Aorta (tissue), 5 donors: Measurements from ENCODE around the gene DMAC2. TPM values are rescaled to one million over a fixed set of nuclear protein-coding genes. Genes with fewer than 3 reads are reported as not detected.
"Not testable (repeated sequence)": the region's sequence is repeated elsewhere in the genome, so short reads cannot be mapped to it uniquely, and the experiment has no call there.

Source experiments
- ATAC-seq: fragments of 200-7000 bp; cut with Tn5 transposase; one replicate; pipeline ENCODE4 v1.9.1; 2022; ENCODE audit warnings: moderate library complexity; ENCODE audit not compliant: low FRiP score
- DNase-seq, 2 donors: peaks; one replicate each; pipeline ENCODE4 v3.0.0-alpha.2; 2020
- H3K27ac ChIP-seq, 2 donors: one replicate each; pipeline ENCODE4 v1.5.1; 2013; ENCODE audit warnings: low read length in 2 of 2, mild to moderate bottlenecking in 2 of 2, moderate library complexity in 2 of 2, control low read depth in 1 of 2, inconsistent platforms in 1 of 2, low read depth in 1 of 2
- H3K27me3 ChIP-seq, 2 donors: one replicate each; pipeline ENCODE4 v1.6.1; 2013; ENCODE audit warnings: control low read depth in 1 of 2, low read length in 1 of 2, mild to moderate bottlenecking in 1 of 2, moderate library complexity in 1 of 2; ENCODE audit not compliant: insufficient read depth in 2 of 2, control insufficient read depth in 1 of 2
- H3K36me3 ChIP-seq, 2 donors: one replicate each; pipeline ENCODE4 v1.6.1; 2013; ENCODE audit warnings: control low read depth in 1 of 2, low read length in 1 of 2, mild to moderate bottlenecking in 1 of 2; ENCODE audit not compliant: insufficient read depth in 2 of 2, control insufficient read depth in 1 of 2
- H3K4me1 ChIP-seq, 2 donors: one replicate each; pipeline ENCODE4 v1.6.1; 2013; ENCODE audit warnings: low read length in 2 of 2, control low read depth in 1 of 2, mild to moderate bottlenecking in 1 of 2, moderate library complexity in 1 of 2; ENCODE audit not compliant: insufficient read depth in 2 of 2, control insufficient read depth in 1 of 2
- H3K4me3 ChIP-seq, 2 donors: one replicate each; pipeline ENCODE4 v1.5.1; 2013; ENCODE audit warnings: low read length in 2 of 2, control low read depth in 1 of 2, mild to moderate bottlenecking in 1 of 2
- H3K9me3 ChIP-seq: one replicate; pipeline ENCODE4 v1.6.1; 2013; ENCODE audit warnings: mild to moderate bottlenecking, low read length; ENCODE audit not compliant: control insufficient read depth
- WGBS, 2 donors: extraction: QIAGEN DNeasy Blood & Tissue Kit; methylation state at CpG; one replicate each; pipeline ENCODE4 v1.1.7; 2013; 5-methylcytosine and 5-hydroxymethylcytosine counted together
- intact Hi-C, 2 donors: fragments of 100-400 bp; cut with DNase I; formaldehyde crosslinking; loops; one replicate each; pipeline versions ENCODE4 v1.14.2 to v1.15.0; 2022
- polyA plus RNA-seq, 2 donors: library from polyadenylated mRNA; stranded (reverse); fragments of 200-250 nt; gene quantifications; one replicate each; pipeline ENCODE4 v1.2.3, GENCODE V29; 2013
- total RNA-seq, 2 donors: library from RNA; stranded (reverse); fragmentation: NEBNext Ultra II Directional; extraction: Animal tissue kit (Norgen Biotek cat#: 25700); gene quantifications; one replicate each; pipeline ENCODE4 v1.2.1, GENCODE V29; 2021
- donor health status: healthy with polysubstance abuse.
- donor health status: Bipolar disorder and iron deficiency.
- donor health status: DM: no; HTN: no; CAD: no.
- donor health status: DM: no; HTN: no; CAD: no.
- donor health status: DM: yes; HTN: yes; CAD: no.

The DMAC2 gene
- total and polyA plus RNA-seq, 4 donors = 28.3 to 41.6 (median 31.8) TPM

DNA sequence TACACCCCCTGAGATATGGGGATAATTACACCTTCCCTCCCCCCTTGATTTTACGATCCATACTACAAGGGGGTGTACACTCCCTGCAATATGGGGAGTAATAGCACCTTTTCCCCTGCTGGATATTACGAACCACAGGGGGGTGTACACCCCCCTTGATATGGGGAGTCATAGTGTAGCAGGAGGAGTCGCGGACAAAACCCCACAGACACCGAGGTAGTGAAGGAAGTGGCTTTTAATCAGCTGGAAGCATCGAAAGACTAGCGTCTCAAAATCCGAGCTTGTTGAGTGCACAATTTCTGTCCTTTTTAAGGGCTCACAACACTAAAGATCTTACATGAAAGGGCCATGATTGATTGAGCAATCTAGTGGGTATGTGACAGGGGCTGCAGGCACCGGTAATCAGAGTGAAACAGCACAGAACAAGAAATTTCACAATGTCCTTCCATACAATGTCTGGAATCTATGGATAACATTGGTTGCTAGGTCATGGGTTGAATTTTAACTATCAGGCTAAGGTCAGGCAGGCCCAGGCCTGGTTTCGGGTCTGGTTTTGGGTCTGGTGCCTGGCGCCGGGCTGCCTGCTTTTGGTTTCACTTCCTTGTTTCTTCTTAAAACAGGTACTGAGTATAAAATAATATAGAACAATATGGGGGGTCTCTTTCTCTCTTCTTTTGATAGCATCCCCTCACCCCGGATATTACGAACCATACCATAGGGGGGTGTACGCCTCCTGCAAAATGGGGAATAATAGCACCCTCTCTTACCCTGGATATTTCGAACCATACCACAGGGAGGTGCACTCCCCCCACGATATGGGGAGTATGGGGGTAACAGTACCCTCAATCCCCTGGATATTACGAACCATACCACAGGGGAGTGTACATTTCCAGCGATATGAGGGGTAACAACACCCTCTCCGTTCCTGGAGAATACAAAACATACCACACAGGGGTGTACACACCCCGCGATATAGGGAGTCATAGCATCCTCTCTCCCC lies 23.8 kb upstream of the DMAC2 start:
- H3K4me1 ChIP-seq, H3K27me3 ChIP-seq, intact Hi-C loops, H3K27ac ChIP-seq, DNase-seq, H3K36me3 ChIP-seq, H3K9me3 ChIP-seq, ATAC-seq, H3K4me3 ChIP-seq: not testable (repeated sequence)
- 76 to 77% methylated on average over 22 of the region's 22 CpGs for WGBS, 2 donors

DNA sequence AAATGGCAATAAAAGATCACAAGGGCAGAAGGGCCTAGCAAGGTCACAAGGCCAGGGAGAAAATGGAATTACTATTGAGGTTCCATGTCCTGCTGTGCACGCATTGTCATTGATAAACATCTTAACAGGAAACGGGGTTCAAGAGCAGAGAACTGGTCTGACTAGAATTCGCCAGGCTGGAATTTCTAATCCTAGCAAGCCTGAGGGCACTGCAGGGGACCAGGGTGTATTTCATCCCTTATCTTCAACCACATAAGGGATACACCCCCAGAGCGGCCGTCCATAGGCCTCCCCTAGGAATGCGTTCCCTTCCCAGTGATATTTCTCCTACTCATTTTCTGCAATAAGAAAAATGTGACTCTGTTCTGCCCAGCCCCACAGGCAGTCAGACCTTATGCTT lies 22.8 kb upstream of the DMAC2 start:
- Histone ChIP-seq H3K4me3 (no peak overlapping the region), H3K27me3 (no peaks in the 10 kb centered on the region), H3K36me3 (no peaks in the 10 kb centered on the region), H3K27ac (no peak overlapping the region), H3K9me3 (no peaks in the 10 kb centered on the region), H3K4me1 (no peaks in the 10 kb centered on the region)
- 59 to 63% methylated on average over 6 of the region's 6 CpGs for WGBS, 2 donors
- DNase-seq (no peak), ATAC-seq (no peak)
- intact Hi-C loops = no loop called here

GRCh38 chr19:41457241-41457640 lies 17.5 kb upstream of the DMAC2 start:
- no peak overlapping the region for H3K27ac ChIP-seq

DNA sequence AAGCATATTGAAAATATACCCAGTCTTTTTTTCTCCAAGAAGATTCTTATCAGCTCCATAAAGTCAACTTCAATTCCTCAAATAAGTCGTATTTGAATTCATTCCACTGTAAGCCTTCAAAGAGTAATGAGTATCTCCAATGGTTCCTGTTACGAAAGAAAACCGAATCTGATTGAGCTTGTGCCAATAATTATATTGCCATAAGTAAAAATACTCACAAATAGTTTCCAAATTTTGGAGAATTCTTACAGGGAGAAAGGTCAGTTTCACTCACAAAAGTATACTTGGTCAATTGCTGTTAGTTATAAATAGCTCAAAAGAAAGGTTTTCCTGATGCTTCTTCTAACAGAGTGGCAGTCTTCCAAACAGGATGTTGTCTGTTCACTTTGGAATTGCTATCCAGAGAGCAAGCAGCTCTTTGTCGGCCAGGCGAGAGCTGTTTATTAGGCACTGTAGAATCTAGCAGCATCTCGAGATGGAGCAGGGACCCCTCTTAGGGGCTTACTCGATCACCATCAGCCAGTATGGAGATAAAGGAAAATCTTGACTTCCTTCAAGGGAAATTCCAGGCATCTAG lies 16.7 kb upstream of the DMAC2 start:
- intact Hi-C loops = no loop called here

More at GRCh38 chr19:41457241-41457640, 17.5 kb upstream of the DMAC2 start:
- Histone ChIP-seq H3K4me3 (no peak overlapping the region), H3K4me1 (no peaks in the 10 kb centered on the region), H3K27me3 (no peaks in the 10 kb centered on the region), H3K36me3 (no peaks in the 10 kb centered on the region), H3K9me3 (no peaks in the 10 kb centered on the region)
- DNase-seq (no peak), ATAC-seq (no peak)
- 59% methylated on average over 1 of the region's 1 CpG; no CpG with 5 or more reads in 1 of the 2 donors for WGBS, 2 donors
- intact Hi-C loops = no loop called here

GRCh38 chr19:41455936-41456335 lies 16.2 kb upstream of the DMAC2 start:
- DNase-seq = no peak
- ATAC-seq = no peak
- Histone ChIP-seq H3K27me3 (no peaks in the 10 kb centered on the region), H3K4me1 (no peaks in the 10 kb centered on the region), H3K36me3 (no peaks in the 10 kb centered on the region), H3K4me3 (no peak overlapping the region), H3K9me3 (no peaks in the 10 kb centered on the region), H3K27ac (no peak overlapping the region)
- intact Hi-C loops = no loop called here
- WGBS, 2 donors = 3 to 7% methylated on average over 2 of the region's 2 CpGs

More for the DNA sequence above, 16.7 kb upstream of the DMAC2 start:
- ATAC-seq (no peak), DNase-seq (no peak)
- H3K27me3 ChIP-seq = no peaks in the 10 kb centered on the region
- H3K4me3 ChIP-seq = no peak overlapping the region
- WGBS, 2 donors = 31 to 32% methylated on average over 7 of the region's 7 CpGs
- H3K4me1 ChIP-seq = no peaks in the 10 kb centered on the region
- no peaks in the 10 kb centered on the region for H3K9me3 ChIP-seq
- H3K27ac ChIP-seq = no peak overlapping the region
- H3K36me3 ChIP-seq = no peaks in the 10 kb centered on the region

DNA sequence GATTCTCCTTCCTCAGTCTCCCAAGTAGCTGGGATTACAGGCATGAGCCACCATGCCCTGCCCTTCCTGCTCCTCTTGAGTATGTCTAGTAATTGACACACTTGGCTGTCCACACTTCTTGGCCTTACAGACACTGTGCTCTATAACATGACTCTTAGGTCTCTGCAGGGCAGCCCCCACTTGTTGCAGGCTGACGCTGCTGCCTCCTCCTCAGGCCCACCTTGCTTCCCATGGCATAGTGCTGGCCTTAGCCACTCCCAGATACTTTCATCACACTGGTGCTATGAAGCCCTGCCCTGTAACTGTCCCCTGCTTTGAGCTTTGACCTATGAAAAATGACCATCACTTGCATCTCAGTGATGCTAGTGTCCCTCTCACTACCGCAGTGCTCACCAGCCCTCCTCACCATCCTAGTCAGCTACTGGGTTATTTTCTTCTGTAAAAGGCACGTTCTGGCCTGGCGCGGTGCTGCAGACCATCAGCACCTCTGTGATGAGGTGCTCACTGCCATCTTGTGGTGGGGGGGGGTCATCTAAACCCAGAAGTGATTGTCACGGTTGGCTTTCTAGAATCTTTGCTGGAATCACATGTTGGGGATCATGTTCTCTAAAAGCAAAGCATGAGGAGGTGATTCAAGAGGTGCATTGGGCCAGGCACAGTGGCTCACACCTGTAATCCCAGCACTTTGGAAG lies 13.0 kb upstream of the DMAC2 start:
- no peaks in the 10 kb centered on the region for H3K9me3 ChIP-seq
- H3K4me3 ChIP-seq = no peak overlapping the region
- H3K36me3 ChIP-seq = no peaks in the 10 kb centered on the region
- WGBS, 2 donors = 51 to 57% methylated on average over 6 of the region's 6 CpGs
- DNase-seq (no peak), ATAC-seq (no peak)
- no peaks in the 10 kb centered on the region for H3K4me1 ChIP-seq
- intact Hi-C loops = no loop called here
- H3K27ac ChIP-seq = no peak overlapping the region
- no peaks in the 10 kb centered on the region for H3K27me3 ChIP-seq

DNA sequence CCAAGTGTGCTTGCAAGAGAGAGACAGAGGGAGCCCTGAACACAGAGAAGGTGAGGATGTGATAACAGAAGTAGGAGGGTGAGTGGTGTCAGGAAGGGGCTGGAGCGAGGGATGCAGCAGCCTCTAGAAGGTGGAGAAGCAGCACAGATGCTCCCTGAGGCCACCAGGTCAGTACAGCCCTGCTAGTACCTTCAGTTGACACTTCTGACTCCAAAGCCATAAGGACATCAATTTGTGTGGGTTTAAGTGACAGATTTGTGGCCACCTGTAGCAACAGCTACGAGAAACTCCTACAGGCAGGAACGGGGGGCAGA lies 10.1 kb upstream of the DMAC2 start:
- 69 to 70% methylated on average over 3 of the region's 3 CpGs for WGBS, 2 donors
- no peaks in the 10 kb centered on the region for H3K4me1 ChIP-seq
- intact Hi-C loops = loop anchor here in 1 of 2 donors (5.0 kb wide), 1 partner anchor 122 kb away; no protein-coding TSS in a partner anchor
- no peaks in the 10 kb centered on the region for H3K36me3 ChIP-seq
- no peaks in the 10 kb centered on the region for H3K9me3 ChIP-seq
- no peak for ATAC-seq
- no peak overlapping the region for H3K4me3 ChIP-seq
- no peaks in the 10 kb centered on the region for H3K27me3 ChIP-seq
- DNase-seq = no peak
- H3K27ac ChIP-seq = no peak overlapping the region

DNA sequence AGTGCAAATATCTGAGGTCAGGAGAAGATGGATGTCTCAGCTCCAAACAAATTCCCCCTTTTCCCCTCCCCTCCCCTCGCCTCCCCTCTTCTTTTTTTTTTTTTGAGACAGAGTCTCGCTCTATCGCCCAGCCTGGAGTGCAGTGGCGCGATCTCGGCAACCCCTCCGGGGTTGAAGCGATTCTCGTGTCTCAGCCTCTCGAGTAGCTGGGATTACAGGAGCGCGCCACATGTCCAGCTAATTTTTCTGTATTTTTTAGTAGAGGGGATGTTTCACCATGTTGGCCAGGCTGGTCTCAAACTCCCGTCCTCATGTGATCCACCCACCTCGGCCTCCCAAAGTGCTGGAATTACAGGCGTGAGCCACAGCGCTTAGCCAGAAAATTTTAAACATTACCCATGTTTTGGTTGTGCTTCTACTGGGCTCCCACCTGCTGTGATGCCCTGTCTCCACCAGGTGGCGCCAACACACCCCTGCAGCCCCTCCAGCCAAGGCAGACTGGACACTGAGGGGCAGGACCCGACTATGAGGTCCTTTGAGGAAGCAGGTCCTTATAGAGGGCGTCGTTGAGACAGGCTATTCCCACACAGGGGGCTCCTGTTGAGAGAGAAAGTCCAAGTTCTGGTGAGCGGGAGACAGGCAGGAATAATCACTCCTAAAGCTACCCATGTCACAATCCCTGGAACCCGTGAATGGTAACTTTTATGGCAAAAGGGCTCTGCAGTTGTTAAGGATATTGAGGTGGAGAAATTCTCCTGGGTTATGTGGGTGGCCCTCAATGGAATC lies 9.6 kb upstream of the DMAC2 start:
- intact Hi-C loops = loop anchor here in 1 of 2 donors (5.0 kb wide), 1 partner anchor 123 kb away; no protein-coding TSS in a partner anchor
- Histone ChIP-seq H3K27me3 (no peaks in the 10 kb centered on the region), H3K36me3 (no peaks in the 10 kb centered on the region), H3K9me3 (no peaks in the 10 kb centered on the region), H3K4me3 (no peak overlapping the region), H3K4me1 (no peaks in the 10 kb centered on the region), H3K27ac (no peak overlapping the region)
- WGBS, 2 donors = 3 to 4% methylated on average over 21 to 22 of the region's 22 CpGs
- DNase-seq (peak; percentile 83 to 91), ATAC-seq (peak; percentile 93)
